ENCODE measurements around the gene POC1A. TPM values are rescaled to one million over a fixed set of nuclear protein-coding genes. Genes with fewer than 3 reads are reported as not detected.

POC1A gene
- total and polyA plus RNA-seq, 2 donors (not counting 3 experiments of a cell fraction or from before 2014, with no cell fraction given): 14.8 to 19.4 TPM

DNA sequence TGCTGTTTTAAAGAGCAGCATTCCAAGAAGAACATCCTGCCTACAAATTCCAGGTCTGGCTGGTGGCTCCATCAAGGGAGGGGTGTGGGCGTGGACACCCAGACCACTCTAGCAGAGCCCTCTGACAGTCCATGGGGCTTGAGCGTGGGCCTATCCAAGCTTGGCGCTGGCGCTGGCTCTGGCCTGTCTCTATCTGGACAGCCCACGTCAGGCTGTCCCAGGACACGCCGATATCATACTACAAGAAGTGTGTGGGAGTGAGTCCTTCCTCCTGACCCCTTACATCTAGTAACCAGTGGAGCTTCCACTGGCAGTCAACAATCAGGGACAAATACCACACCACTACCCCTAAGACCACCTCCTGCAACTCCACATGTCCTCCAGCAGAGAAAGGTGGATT is 80.7 kb downstream of the POC1A start:
- intact Hi-C loops (cut with micrococcal nuclease) (no loop called here), dilution Hi-C loops (cut with MboI; ENCODE audit: extremely low pct_ligation_motif_present, low sequenced_read_pairs) (no loop called here)
- no peaks in the 10 kb centered on the region for H3K79me2 ChIP-seq (ENCODE audit: control insufficient read depth, insufficient read depth, low read length)
- no peaks in the 10 kb centered on the region for H4K20me1 ChIP-seq (replicated peaks; ENCODE audit: control insufficient read depth, extremely low read depth, insufficient read depth, low read length)
- TF ChIP-seq FOS (IDR thresholded peaks at IDR 0.05; ENCODE audit: borderline replicate concordance, insufficient read depth, low read length): no peak
- TF ChIP-seq JUN (IDR thresholded peaks at IDR 0.05; ENCODE audit: borderline replicate concordance, insufficient read depth, insufficient read length, low read depth): no peak
- TF ChIP-seq POLR2AphosphoS5 (IDR thresholded peaks at IDR 0.05; ENCODE audit: insufficient read depth, low read depth, low read length): no peak
- no peak for TF ChIP-seq MYC (IDR thresholded peaks at IDR 0.05; ENCODE audit: low read depth, low read length)
- TF ChIP-seq GATA2 (IDR thresholded peaks at IDR 0.05; ENCODE audit: insufficient read depth, insufficient read length, low read depth, low read length): no peak
- TF ChIP-seq, protein P1, sequence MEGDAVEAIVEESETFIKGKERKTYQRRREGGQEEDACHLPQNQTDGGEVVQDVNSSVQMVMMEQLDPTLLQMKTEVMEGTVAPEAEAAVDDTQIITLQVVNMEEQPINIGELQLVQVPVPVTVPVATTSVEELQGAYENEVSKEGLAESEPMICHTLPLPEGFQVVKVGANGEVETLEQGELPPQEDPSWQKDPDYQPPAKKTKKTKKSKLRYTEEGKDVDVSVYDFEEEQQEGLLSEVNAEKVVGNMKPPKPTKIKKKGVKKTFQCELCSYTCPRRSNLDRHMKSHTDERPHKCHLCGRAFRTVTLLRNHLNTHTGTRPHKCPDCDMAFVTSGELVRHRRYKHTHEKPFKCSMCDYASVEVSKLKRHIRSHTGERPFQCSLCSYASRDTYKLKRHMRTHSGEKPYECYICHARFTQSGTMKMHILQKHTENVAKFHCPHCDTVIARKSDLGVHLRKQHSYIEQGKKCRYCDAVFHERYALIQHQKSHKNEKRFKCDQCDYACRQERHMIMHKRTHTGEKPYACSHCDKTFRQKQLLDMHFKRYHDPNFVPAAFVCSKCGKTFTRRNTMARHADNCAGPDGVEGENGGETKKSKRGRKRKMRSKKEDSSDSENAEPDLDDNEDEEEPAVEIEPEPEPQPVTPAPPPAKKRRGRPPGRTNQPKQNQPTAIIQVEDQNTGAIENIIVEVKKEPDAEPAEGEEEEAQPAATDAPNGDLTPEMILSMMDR (IDR thresholded peaks at IDR 0.05; ENCODE audit: extremely low read depth in 1 of 2, insufficient read depth in 1 of 2, low read depth in 1 of 2, low read length in 2 of 2): no peak
- TF ChIP-seq, protein P2, sequence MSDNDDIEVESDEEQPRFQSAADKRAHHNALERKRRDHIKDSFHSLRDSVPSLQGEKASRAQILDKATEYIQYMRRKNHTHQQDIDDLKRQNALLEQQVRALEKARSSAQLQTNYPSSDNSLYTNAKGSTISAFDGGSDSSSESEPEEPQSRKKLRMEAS (IDR thresholded peaks at IDR 0.05; ENCODE audit: insufficient read depth, insufficient read length): no peak
- no peak for TF ChIP-seq POLR2A (IDR thresholded peaks at IDR 0.05; ENCODE audit: low read depth, low read length)
- H2AFZ ChIP-seq (ENCODE audit: low read depth, low read length): no peak overlapping the region
- POLR2A ChIA-PET: no interaction called here
- H3K4me3 ChIP-seq (replicated peaks in 1 of 3; ENCODE audit: insufficient read depth in 1 of 3, low read depth in 1 of 3, low read length in 3 of 3): no peak overlapping the region
- no peak overlapping the region for H3K27ac ChIP-seq (ENCODE audit: insufficient read depth, low read depth, low read length)
- no peaks in the 10 kb centered on the region for H3K27me3 ChIP-seq (ENCODE audit: control insufficient read depth in 2 of 2, insufficient read depth in 2 of 2, low read length in 2 of 2)
- DNase-seq (ENCODE audit: low read depth, low spot score): no peak
- H3K4me2 ChIP-seq (ENCODE audit: insufficient read depth, low read length): no peak overlapping the region
- peaks cover 15% of the 10 kb centered on the region for H3K4me1 ChIP-seq (ENCODE audit: control insufficient read depth, extremely low read depth, insufficient read depth, low read length)
- no peak overlapping the region for H3K9ac ChIP-seq (replicated peaks; ENCODE audit: extremely low read depth, insufficient read depth, low read length)
- H3K9me3 ChIP-seq (replicated peaks; ENCODE audit: control insufficient read depth, insufficient read depth, low read length): no peaks in the 10 kb centered on the region
- FAIRE-seq: no peak
- CTCF ChIA-PET: no interaction called here
- no TSS peak for BruUV-seq (replicated peaks)
- no peaks in the 10 kb centered on the region for H3K9me1 ChIP-seq (replicated peaks; ENCODE audit: control insufficient read depth, extremely low read depth, insufficient read depth, low read length)
- no peaks in the 10 kb centered on the region for H3K36me3 ChIP-seq (ENCODE audit: control insufficient read depth in 2 of 2, extremely low read depth in 1 of 2, insufficient read depth in 2 of 2, low read length in 2 of 2)

Data from endothelial cell of umbilical vein (primary cell).